Gastrocnemius medialis (tissue), 4 donors: ENCODE results near the gene TRMT44. TPM values are rescaled to one million over a fixed set of nuclear protein-coding genes. Genes with fewer than 3 reads are reported as not detected.

Experiments used
- ATAC-seq, 2 donors: fragments of 150-250 bp; one replicate each; pipeline ENCODE4 v1.9.1; 2016
- DNase-seq, 2 donors: peaks; one replicate each; pipeline ENCODE4 v3.0.0-alpha.2; 2019
- H3K27ac ChIP-seq, 4 donors: fragments of 200-600 bp; sonication (generic); 1 replicate in 1 of 4; 2 replicates in 3 of 4; pipeline ENCODE4 v1.5.1; 2016 to 2018; ENCODE audit warnings: mild to moderate bottlenecking in 2 of 4, moderate library complexity in 1 of 4
- H3K27me3 ChIP-seq, 3 donors: fragments of 200-600 bp; sonication (generic) in 2 of 3; 1 replicate in 1 of 3; 2 replicates in 2 of 3; pipeline versions ENCODE4 v1.5.1 to v1.6.0; 2016 to 2019; ENCODE audit warnings: mild to moderate bottlenecking in 1 of 3, moderate library complexity in 1 of 3
- H3K36me3 ChIP-seq, 2 donors: fragments of 200-600 bp; sonication (generic) in 1 of 2; one replicate each; pipeline ENCODE4 v1.5.1; 2017 to 2018
- H3K4me1 ChIP-seq, 2 donors: fragments of 200-600 bp; sonication (generic) in 1 of 2; one replicate each; pipeline ENCODE4 v1.5.1; 2016 to 2017; ENCODE audit warnings: mild to moderate bottlenecking in 2 of 2
- H3K4me3 ChIP-seq, 4 donors: fragments of 200-600 bp; sonication (generic) in 3 of 4; 1 replicate in 1 of 4; 2 replicates in 3 of 4; pipeline ENCODE4 v1.5.1; 2016 to 2019; ENCODE audit warnings: mild to moderate bottlenecking in 2 of 4
- H3K9me3 ChIP-seq, 3 donors: fragments of 200-600 bp; sonication (generic) in 2 of 3; 1 replicate in 1 of 3; 2 replicates in 2 of 3; pipeline ENCODE4 v1.5.1; 2016 to 2019
- POLR2A ChIP-seq, 2 donors: fragments of 450-650 bp; IDR thresholded peaks; one replicate each; pipeline ENCODE4 v1.6.1; 2017; ENCODE audit warnings: antibody characterized with exemption in 2 of 2, mild to moderate bottlenecking in 2 of 2, moderate library complexity in 2 of 2
- in situ Hi-C, 4 donors: fragments of 200-750 bp; cut with MboI; loops; one replicate each; pipeline versions ENCODE4 v1.15.0 to v1.8.0; 2017; ENCODE audit warnings: low sequenced_read_pairs in 4 of 4
- intact Hi-C: fragments of 100-400 bp; cut with DNase I; formaldehyde crosslinking; loops from one replicate; pipeline ENCODE4 v1.15.1; 2023; ENCODE audit warnings: low total_unique reads
- total RNA-seq, 4 donors: library from RNA; depleted of rRNA; stranded (reverse); fragments of >200 nt; gene quantifications; one replicate each; pipeline versions ENCODE4 v1.1.0 to v1.2.3, GENCODE V29; 2016
- TF ChIP-seq, protein P1 (sequence below), 5 experiments: fragments of 450-650 bp in 3 of 5; fragments of 200-600 bp in 2 of 5; sonication (generic) in 2 of 5; IDR thresholded peaks in 4 of 5; conservative IDR thresholded peaks in 1 of 5; 1 replicate in 4 of 5; 2 replicates in 1 of 5; pipeline ENCODE4 v1.5.1; 2016 to 2019; ENCODE audit warnings: antibody characterized with exemption in 5 of 5, mild to moderate bottlenecking in 3 of 5, moderate library complexity in 3 of 5

TRMT44 gene
- total RNA-seq, 4 donors from 2014 or later = 7.5 to 16.4 (median 10.2) TPM

GRCh38 chr4:8461086-8461485 is 20.5 kb downstream of the TRMT44 start:
- Histone ChIP-seq H3K27ac (no peak overlapping the region), H3K9me3 (no peaks in the 10 kb centered on the region), H3K4me1 (no peaks in the 10 kb centered on the region), H3K4me3 (no peak overlapping the region), H3K27me3 (no peaks in the 10 kb centered on the region), H3K36me3 (peaks cover 0 to 63% of the 10 kb centered on the region in 2 donors)
- in situ Hi-C loops (loop anchor here in 1 of 4 donors (10.0 kb wide), 1 partner anchor 134 kb away; the partner anchor contains the start of gene CPZ), intact Hi-C loops (no loop called here)
- TF ChIP-seq, protein P1, sequence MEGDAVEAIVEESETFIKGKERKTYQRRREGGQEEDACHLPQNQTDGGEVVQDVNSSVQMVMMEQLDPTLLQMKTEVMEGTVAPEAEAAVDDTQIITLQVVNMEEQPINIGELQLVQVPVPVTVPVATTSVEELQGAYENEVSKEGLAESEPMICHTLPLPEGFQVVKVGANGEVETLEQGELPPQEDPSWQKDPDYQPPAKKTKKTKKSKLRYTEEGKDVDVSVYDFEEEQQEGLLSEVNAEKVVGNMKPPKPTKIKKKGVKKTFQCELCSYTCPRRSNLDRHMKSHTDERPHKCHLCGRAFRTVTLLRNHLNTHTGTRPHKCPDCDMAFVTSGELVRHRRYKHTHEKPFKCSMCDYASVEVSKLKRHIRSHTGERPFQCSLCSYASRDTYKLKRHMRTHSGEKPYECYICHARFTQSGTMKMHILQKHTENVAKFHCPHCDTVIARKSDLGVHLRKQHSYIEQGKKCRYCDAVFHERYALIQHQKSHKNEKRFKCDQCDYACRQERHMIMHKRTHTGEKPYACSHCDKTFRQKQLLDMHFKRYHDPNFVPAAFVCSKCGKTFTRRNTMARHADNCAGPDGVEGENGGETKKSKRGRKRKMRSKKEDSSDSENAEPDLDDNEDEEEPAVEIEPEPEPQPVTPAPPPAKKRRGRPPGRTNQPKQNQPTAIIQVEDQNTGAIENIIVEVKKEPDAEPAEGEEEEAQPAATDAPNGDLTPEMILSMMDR (IDR thresholded peaks at IDR 0.05 in 4 of 5, conservative IDR thresholded peaks at IDR 0.05 in 1 of 5) = no peak
- TF ChIP-seq POLR2A (IDR thresholded peaks at IDR 0.05) = no peak
- DNase-seq (no peak), ATAC-seq (no peak)

- Histone ChIP-seq H3K27ac (no peak overlapping the region), H3K9me3 (no peaks in the 10 kb centered on the region), H3K36me3 (peaks cover 0 to 62% of the 10 kb centered on the region in 2 donors), H3K4me1 (no peaks in the 10 kb centered on the region), H3K27me3 (no peaks in the 10 kb centered on the region), H3K4me3 (no peak overlapping the region)
- intact Hi-C loops = no loop called here
- no peak for DNase-seq
- in situ Hi-C loops = loop anchor here in 1 of 4 donors (10.0 kb wide), 1 partner anchor 133 kb away; the partner anchor contains the start of gene CPZ
- TF ChIP-seq POLR2A (IDR thresholded peaks at IDR 0.05) = no peak
- TF ChIP-seq, protein P1 (IDR thresholded peaks at IDR 0.05 in 4 of 5, conservative IDR thresholded peaks at IDR 0.05 in 1 of 5) = no peak
- ATAC-seq = no peak
Measured at GRCh38 chr4:8461616-8462015, 21.0 kb downstream of the TRMT44 start.

DNA sequence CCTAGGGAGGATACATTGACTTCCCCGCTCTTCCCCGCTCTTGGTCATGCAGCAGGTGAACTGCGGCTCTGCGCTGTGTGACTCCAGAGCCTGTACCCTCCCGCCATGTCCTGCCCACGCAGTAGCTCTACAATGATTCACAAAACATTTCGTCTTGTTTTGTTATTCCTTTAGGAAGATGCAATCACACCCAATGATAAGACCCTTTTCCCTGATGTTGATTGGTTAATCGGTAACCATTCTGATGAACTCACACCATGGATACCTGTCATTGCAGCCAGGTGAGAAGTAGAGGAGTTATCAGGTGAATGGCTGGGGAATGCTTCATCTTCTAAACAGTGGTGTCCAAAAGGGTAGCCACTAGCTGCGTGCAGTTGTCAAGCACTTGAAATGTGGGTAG is 23.2 kb downstream of the TRMT44 start:
- intact Hi-C loops = no loop called here
- Histone ChIP-seq H3K9me3 (no peaks in the 10 kb centered on the region), H3K4me1 (no peaks in the 10 kb centered on the region), H3K27me3 (no peaks in the 10 kb centered on the region), H3K27ac (no peak overlapping the region), H3K4me3 (no peak overlapping the region), H3K36me3 (peaks cover 0 to 56% of the 10 kb centered on the region in 2 donors)
- ATAC-seq (no peak), DNase-seq (no peak)
- TF ChIP-seq, protein P1 (IDR thresholded peaks at IDR 0.05 in 4 of 5, conservative IDR thresholded peaks at IDR 0.05 in 1 of 5) = no peak
- TF ChIP-seq POLR2A (IDR thresholded peaks at IDR 0.05) = no peak
- in situ Hi-C loops = loop anchor here in 1 of 4 donors (10.0 kb wide), 1 partner anchor 131 kb away; the partner anchor contains the start of gene CPZ

DNA sequence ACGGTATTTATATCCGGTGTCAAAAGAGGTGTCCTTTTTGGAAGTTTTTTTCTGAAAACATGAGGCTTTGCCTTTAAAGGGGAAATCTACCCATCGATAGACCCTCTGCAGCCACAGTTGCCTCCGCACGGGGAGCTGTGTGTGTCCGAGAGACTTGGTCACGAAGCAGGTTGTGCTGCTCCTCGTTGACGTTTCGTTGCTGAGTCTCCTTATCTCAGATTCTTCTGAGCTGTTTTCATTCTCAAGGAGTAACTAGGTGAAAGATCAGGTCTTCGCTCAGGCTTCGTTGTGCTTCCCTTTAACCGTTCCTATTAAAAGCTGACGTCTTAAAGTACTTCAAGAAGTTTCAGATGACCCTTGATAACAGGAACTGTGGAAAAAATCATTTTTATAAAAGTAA is 23.8 kb downstream of the TRMT44 start:
- H3K36me3 ChIP-seq = peaks cover 0 to 54% of the 10 kb centered on the region in 2 donors
- H3K9me3 ChIP-seq = no peaks in the 10 kb centered on the region
- in situ Hi-C loops (loop anchor here in 1 of 4 donors (10.0 kb wide), 1 partner anchor 130 kb away; the partner anchor contains the start of gene CPZ), intact Hi-C loops (no loop called here)
- H3K27ac ChIP-seq = no peak overlapping the region
- H3K4me3 ChIP-seq = no peak overlapping the region
- no peak for DNase-seq
- ATAC-seq = no peak
- TF ChIP-seq, protein P1 (IDR thresholded peaks at IDR 0.05 in 4 of 5, conservative IDR thresholded peaks at IDR 0.05 in 1 of 5) = no peak
- TF ChIP-seq POLR2A (IDR thresholded peaks at IDR 0.05) = no peak
- H3K4me1 ChIP-seq = no peaks in the 10 kb centered on the region
- no peaks in the 10 kb centered on the region for H3K27me3 ChIP-seq
